ENCODE data around the gene GRIP1.

DNA sequence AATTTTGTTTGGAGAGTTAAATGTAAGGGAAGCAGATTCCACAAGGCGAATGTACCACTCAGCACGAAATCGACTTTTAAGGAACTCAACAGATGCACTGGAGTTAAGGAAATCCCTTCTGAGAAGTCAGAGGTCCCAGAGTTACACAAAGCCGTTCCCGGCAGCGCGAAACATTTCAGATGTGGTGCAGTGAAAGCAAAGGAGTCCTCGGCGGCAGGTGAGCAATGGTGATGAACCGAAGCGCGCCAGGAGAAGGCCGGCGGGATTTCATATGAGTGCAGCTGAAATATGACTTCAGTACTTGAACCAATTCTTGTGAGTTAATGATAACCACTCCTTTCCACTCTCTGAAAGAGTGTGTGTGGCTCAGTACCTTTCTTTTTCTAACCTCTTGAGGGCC is 183.2 kb downstream of the GRIP1 start:
- TF ChIP-seq, protein P1, sequence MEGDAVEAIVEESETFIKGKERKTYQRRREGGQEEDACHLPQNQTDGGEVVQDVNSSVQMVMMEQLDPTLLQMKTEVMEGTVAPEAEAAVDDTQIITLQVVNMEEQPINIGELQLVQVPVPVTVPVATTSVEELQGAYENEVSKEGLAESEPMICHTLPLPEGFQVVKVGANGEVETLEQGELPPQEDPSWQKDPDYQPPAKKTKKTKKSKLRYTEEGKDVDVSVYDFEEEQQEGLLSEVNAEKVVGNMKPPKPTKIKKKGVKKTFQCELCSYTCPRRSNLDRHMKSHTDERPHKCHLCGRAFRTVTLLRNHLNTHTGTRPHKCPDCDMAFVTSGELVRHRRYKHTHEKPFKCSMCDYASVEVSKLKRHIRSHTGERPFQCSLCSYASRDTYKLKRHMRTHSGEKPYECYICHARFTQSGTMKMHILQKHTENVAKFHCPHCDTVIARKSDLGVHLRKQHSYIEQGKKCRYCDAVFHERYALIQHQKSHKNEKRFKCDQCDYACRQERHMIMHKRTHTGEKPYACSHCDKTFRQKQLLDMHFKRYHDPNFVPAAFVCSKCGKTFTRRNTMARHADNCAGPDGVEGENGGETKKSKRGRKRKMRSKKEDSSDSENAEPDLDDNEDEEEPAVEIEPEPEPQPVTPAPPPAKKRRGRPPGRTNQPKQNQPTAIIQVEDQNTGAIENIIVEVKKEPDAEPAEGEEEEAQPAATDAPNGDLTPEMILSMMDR (IDR thresholded peaks at IDR 0.05; ENCODE audit: low read depth, low read length, poor library complexity, severe bottlenecking): no peak
- TF ChIP-seq EZH2phosphoT487 (IDR thresholded peaks at IDR 0.05; ENCODE audit: borderline replicate concordance, low read length): no peak
